Cardiac muscle cell (in vitro differentiated cells and primary cell): ENCODE data around the gene CHGA. TPM values are rescaled to one million over a fixed set of nuclear protein-coding genes. Genes with fewer than 3 reads are reported as not detected.
A peak's percentile ranks its signal among the peaks of the same experiment; 100 is the strongest.

Experiments
- DNase-seq, 2 donors: peaks; one replicate each; pipeline versions ENCODE4 v3.0.0 to v3.0.0-alpha.2; 2010 to 2017; ENCODE audit warnings: low read depth in 1 of 2, low spot score in 1 of 2
- H3K27ac ChIP-seq: fragments of 200-600 bp; sonication (generic); 2 replicates; pipeline ENCODE4 v1.5.1; 2016
- H3K27me3 ChIP-seq: fragments of 200-600 bp; sonication (generic); 2 replicates; pipeline ENCODE4 v1.6.0; 2016; ENCODE audit warnings: control low read depth
- H3K36me3 ChIP-seq: fragments of 200-600 bp; sonication (generic); 2 replicates; pipeline ENCODE4 v1.5.1; 2016; ENCODE audit warnings: control low read depth
- H3K4me1 ChIP-seq: fragments of 200-600 bp; sonication (generic); 2 replicates; pipeline ENCODE4 v1.8.1; 2017; ENCODE audit warnings: low read depth, mild to moderate bottlenecking, mixed run types
- H3K4me3 ChIP-seq: fragments of 200-600 bp; sonication (generic); 2 replicates; pipeline ENCODE4 v1.5.1; 2016; ENCODE audit warnings: mild to moderate bottlenecking
- H3K9me3 ChIP-seq: fragments of 200-600 bp; sonication (generic); 2 replicates; pipeline ENCODE4 v1.5.1; 2017; ENCODE audit warnings: low read depth, mild to moderate bottlenecking, control low read depth
- polyA plus RNA-seq: library from polyadenylated mRNA; unstranded; fragments of >200 nt; fragmentation: Nextera tagmentation; extraction: Ambion mirVana; gene quantifications from 2 replicates; pipeline ENCODE4 v1.2.1, GENCODE V29; 2016
- total RNA-seq: library from RNA; depleted of rRNA; stranded (reverse); fragments of >200 nt; gene quantifications from 2 replicates; pipeline ENCODE4 v1.2.3, GENCODE V29; 2016
- TF ChIP-seq, protein P1 (sequence below): IDR thresholded peaks from 2 replicates; pipeline ENCODE4 v1.5.1; 2012; ENCODE audit warnings: low read depth, mild to moderate bottlenecking, low read length

Gene CHGA
- total and polyA plus RNA-seq, 2 experiments from 2014 or later, result 0.73 TPM; not detected in 1

- TF ChIP-seq, protein P1, sequence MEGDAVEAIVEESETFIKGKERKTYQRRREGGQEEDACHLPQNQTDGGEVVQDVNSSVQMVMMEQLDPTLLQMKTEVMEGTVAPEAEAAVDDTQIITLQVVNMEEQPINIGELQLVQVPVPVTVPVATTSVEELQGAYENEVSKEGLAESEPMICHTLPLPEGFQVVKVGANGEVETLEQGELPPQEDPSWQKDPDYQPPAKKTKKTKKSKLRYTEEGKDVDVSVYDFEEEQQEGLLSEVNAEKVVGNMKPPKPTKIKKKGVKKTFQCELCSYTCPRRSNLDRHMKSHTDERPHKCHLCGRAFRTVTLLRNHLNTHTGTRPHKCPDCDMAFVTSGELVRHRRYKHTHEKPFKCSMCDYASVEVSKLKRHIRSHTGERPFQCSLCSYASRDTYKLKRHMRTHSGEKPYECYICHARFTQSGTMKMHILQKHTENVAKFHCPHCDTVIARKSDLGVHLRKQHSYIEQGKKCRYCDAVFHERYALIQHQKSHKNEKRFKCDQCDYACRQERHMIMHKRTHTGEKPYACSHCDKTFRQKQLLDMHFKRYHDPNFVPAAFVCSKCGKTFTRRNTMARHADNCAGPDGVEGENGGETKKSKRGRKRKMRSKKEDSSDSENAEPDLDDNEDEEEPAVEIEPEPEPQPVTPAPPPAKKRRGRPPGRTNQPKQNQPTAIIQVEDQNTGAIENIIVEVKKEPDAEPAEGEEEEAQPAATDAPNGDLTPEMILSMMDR, result no peak
- no peaks in the 10 kb centered on the region for H3K9me3 ChIP-seq
- H3K36me3 ChIP-seq, result no peaks in the 10 kb centered on the region
- no peak overlapping the region for H3K27ac ChIP-seq
- H3K4me3 ChIP-seq, result no peak overlapping the region
- DNase-seq, result no peak
- no peaks in the 10 kb centered on the region for H3K27me3 ChIP-seq
- H3K4me1 ChIP-seq, result peaks cover 15% of the 10 kb centered on the region
Observed at GRCh38 chr14:92959761-92960680, 37.1 kb downstream of the CHGA start.

DNA sequence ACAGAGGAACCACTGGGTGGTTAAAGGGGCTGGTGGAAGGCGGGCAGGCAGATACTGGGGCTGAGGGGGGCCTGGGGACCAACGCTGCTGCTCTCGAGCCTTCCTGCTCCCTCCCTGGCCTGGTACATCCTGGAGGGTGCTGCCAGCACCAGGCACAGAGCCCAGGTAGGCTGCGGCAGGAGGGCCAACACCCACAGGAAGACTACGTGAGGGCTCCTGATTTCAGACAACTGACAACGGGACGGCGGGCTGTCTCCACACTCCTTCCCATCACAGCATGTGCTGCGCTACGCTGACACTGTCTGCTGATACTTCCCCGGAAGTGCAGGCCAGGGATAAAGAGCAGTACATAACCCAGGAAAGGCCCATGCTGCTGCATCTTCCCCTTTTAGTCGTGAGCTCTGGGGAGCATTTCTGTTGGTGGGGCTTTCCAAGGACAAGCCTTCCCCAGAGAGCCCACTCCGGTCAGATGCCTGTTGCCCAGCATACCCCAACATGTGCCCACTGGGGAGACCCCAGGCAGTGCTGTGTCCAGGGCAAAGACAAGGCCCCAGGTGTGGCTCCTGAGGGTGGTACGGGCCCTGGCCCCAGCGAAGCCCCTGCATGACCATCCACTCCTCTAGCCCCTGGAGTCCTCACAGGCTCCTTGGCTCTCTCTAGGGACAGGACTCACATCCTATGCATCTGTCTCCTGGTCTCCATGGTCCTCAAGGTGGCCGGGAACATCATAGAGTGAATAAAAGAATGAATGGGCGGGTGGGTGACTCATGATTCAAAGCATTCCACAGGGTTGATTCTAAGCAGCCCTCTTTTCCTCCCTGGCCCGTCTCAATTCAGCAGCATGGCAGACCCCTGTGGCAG lies 38.0 kb downstream of the CHGA start:
- H3K9me3 ChIP-seq, result no peaks in the 10 kb centered on the region
- H3K4me1 ChIP-seq, result peaks cover 15% of the 10 kb centered on the region
- no peak overlapping the region for H3K4me3 ChIP-seq
- TF ChIP-seq, protein P1, result no peak
- no peak overlapping the region for H3K27ac ChIP-seq
- H3K36me3 ChIP-seq, result no peaks in the 10 kb centered on the region
- DNase-seq, result peak in 1 of 2 donors; percentile 17
- no peaks in the 10 kb centered on the region for H3K27me3 ChIP-seq

DNA sequence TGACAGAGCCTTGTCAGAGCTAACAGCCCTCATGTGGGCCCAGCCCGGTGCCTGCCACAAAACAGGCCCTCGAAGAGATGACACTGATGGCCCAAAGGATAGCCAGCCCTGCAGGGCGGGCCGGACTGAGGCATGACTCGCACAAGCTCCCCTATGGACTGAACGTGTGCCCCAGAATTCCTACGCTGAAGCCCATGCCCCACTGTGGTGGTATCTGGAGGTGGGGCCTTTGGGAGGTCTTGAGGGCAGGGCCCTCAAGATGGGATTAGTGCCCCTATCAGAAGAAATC lies 38.6 kb downstream of the CHGA start:
- Histone ChIP-seq H3K4me1 (peaks cover 15% of the 10 kb centered on the region), H3K27ac (no peak overlapping the region), H3K36me3 (no peaks in the 10 kb centered on the region), H3K4me3 (no peak overlapping the region), H3K9me3 (no peaks in the 10 kb centered on the region), H3K27me3 (no peaks in the 10 kb centered on the region)
- TF ChIP-seq, protein P1, result no peak
- DNase-seq, result no peak

GRCh38 chr14:92962031-92962830 lies 39.3 kb downstream of the CHGA start:
- Histone ChIP-seq H3K4me1 (peaks cover 15% of the 10 kb centered on the region), H3K36me3 (no peaks in the 10 kb centered on the region), H3K27ac (no peak overlapping the region), H3K4me3 (no peak overlapping the region), H3K9me3 (no peaks in the 10 kb centered on the region), H3K27me3 (no peaks in the 10 kb centered on the region)
- DNase-seq, result no peak
- TF ChIP-seq, protein P1, result no peak

DNA sequence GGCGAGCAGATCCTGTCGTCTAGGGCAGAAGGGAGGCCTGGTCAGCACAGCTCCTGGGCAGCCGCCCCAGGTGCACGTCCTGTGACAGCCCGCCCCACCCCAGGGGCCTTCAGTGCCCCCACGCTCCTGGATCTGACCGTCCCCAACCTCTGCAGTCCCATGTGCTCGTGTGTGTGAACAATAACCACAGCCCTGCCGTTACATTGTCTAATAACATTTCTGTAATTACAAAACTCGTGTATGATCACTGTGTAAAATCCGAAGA lies 39.8 kb downstream of the CHGA start:
- Histone ChIP-seq H3K4me1 (peaks cover 15% of the 10 kb centered on the region), H3K36me3 (no peaks in the 10 kb centered on the region), H3K27ac (no peak overlapping the region), H3K27me3 (no peaks in the 10 kb centered on the region), H3K4me3 (no peak overlapping the region), H3K9me3 (no peaks in the 10 kb centered on the region)
- TF ChIP-seq, protein P1, result no peak
- DNase-seq, result no peak
